GM18526 (cell line): ENCODE data around the gene ULK3.

Experiments used
- POLR2A ChIP-seq: IDR thresholded peaks from 3 replicates; pipeline ENCODE4 v1.6.1; 2011; ENCODE audit not compliant: insufficient read length; ENCODE audit errors: extremely low read depth

Gene ULK3

GRCh38 chr15:74790080-74790916, 52.7 kb downstream of the ULK3 start:
- peak; percentile 54 for TF ChIP-seq POLR2A

GRCh38 chr15:74789741-74790079, 53.2 kb downstream of the ULK3 start:
- TF ChIP-seq POLR2A, result no peak

- peak; percentile 74 for TF ChIP-seq POLR2A
Measured at GRCh38 chr15:74789171-74789631, 53.8 kb downstream of the ULK3 start.

- TF ChIP-seq POLR2A, result peak; percentile 82
Measured at GRCh38 chr15:74788683-74789151, 54.2 kb downstream of the ULK3 start.

- TF ChIP-seq POLR2A, result no peak
Measured at GRCh38 chr15:74788042-74788682, 54.8 kb downstream of the ULK3 start.

GRCh38 chr15:74787251-74788041, 55.5 kb downstream of the ULK3 start:
- peak; percentile 18 for TF ChIP-seq POLR2A

- TF ChIP-seq POLR2A, result no peak
Measured at GRCh38 chr15:74786551-74787165, 56.3 kb downstream of the ULK3 start.
